ENCODE results near the gene GAPDH. TPM values are rescaled to one million over a fixed set of nuclear protein-coding genes. Genes with fewer than 3 reads are reported as not detected.

The GAPDH gene
- total and polyA plus RNA-seq, 2 donors (not counting 1 experiment from before 2014, with no cell fraction given) = 499 to 951 TPM

- 99% methylated on average over 8 of the region's 8 CpGs for WGBS (ENCODE audit: insufficient coverage)
- ChIA-PET CTCF (no interaction called here), POLR2A (interaction anchor here (0.7 kb wide), 2 partner anchors 9 to 92 kb away, joined by 3 to 4 read pairs; no protein-coding TSS in a partner anchor)
- H3K4me2 ChIP-seq (replicated peaks; ENCODE audit: low read depth, low read length, poor library complexity, severe bottlenecking) = no peak overlapping the region
- DNase-seq (no peak), ATAC-seq (ENCODE audit: low read depth) (no peak)
- Mint-ChIP-seq H3K27me3 (no peaks in the 10 kb centered on the region), H3K4me1 (no peaks in the 10 kb centered on the region), H3K9me3 (ENCODE audit: insufficient read depth) (no peaks in the 10 kb centered on the region), H3K4me3 (no peak overlapping the region), H3K27ac (no peak overlapping the region)
- H3K36me3 ChIP-seq (replicated peaks in 1 of 2; ENCODE audit: control extremely low read depth in 1 of 2, control insufficient read depth in 1 of 2, extremely low read depth in 1 of 2, insufficient read depth in 2 of 2, low read length in 1 of 2) = peaks cover 10 to 77% of the 10 kb centered on the region in 2 experiments
- no peak overlapping the region for H3K4me3 ChIP-seq (ENCODE audit: control extremely low read depth in 1 of 5, extremely low read depth in 1 of 5, insufficient read depth in 1 of 5, low read depth in 2 of 5, low read length in 4 of 5)
- no peak overlapping the region for H3K27ac ChIP-seq (ENCODE audit: low read length in 2 of 2)
- no peaks in the 10 kb centered on the region for H3K4me1 ChIP-seq (ENCODE audit: control insufficient read depth in 2 of 2, insufficient read depth in 2 of 2, low read length in 2 of 2)
- TF ChIP-seq CTCF (IDR thresholded peaks at IDR 0.05) (no peak), EZH2 (IDR thresholded peaks at IDR 0.05; ENCODE audit: borderline replicate concordance, insufficient read depth, low read depth, low read length, poor library complexity, severe bottlenecking) (no peak)
- H3K9me3 ChIP-seq (ENCODE audit: control extremely low read depth in 1 of 3, control insufficient read depth in 2 of 3, insufficient read depth in 1 of 3, low read length in 2 of 3) = no peaks in the 10 kb centered on the region
- H4K20me1 ChIP-seq (ENCODE audit: control insufficient read depth, insufficient read depth, low read length, poor library complexity, severe bottlenecking) = peaks cover 5% of the 10 kb centered on the region
- no peak overlapping the region for H2AFZ ChIP-seq (ENCODE audit: insufficient read depth, low read depth, low read length, poor library complexity, severe bottlenecking)
- no peaks in the 10 kb centered on the region for H3K27me3 ChIP-seq (replicated peaks in 1 of 4; ENCODE audit: control extremely low read depth in 1 of 4, control insufficient read depth in 3 of 4, insufficient read depth in 4 of 4, low read length in 3 of 4)
- no peak overlapping the region for H3K9ac ChIP-seq (ENCODE audit: low read length)
- no peaks in the 10 kb centered on the region for H3K79me2 ChIP-seq (ENCODE audit: control insufficient read depth, insufficient read depth, low read length)
- intact Hi-C loops (cut with micrococcal nuclease) = no loop called here
These were observed 41.3 kb downstream of the GAPDH start for GRCh38 chr12:6575648-6576047.

GRCh38 chr12:6582196-6582595 is 47.9 kb downstream of the GAPDH start:
- Mint-ChIP-seq H3K4me3 (no peak overlapping the region), H3K27me3 (no peaks in the 10 kb centered on the region), H3K9me3 (ENCODE audit: insufficient read depth) (no peaks in the 10 kb centered on the region), H3K27ac (no peak overlapping the region), H3K4me1 (no peaks in the 10 kb centered on the region)
- 92% methylated on average over 2 of the region's 6 CpGs for WGBS (ENCODE audit: insufficient coverage)
- no peak for TF ChIP-seq EZH2 (IDR thresholded peaks at IDR 0.05; ENCODE audit: borderline replicate concordance, insufficient read depth, low read depth, low read length, poor library complexity, severe bottlenecking)
- TF ChIP-seq CTCF (IDR thresholded peaks at IDR 0.05) = peak; percentile 17
- H3K9me3 ChIP-seq (ENCODE audit: control extremely low read depth in 1 of 3, control insufficient read depth in 2 of 3, insufficient read depth in 1 of 3, low read length in 2 of 3) = no peaks in the 10 kb centered on the region
- ChIA-PET CTCF (interaction anchor here (1.0 to 1.6 kb wide), 3 partner anchors 12 to 28 kb away, joined by 3 to 5 read pairs (median 3); no protein-coding TSS in a partner anchor), POLR2A (no interaction called here)
- intact Hi-C loops (cut with micrococcal nuclease) = no loop called here
- ATAC-seq (ENCODE audit: low read depth) (no peak), DNase-seq (no peak)
- no peak overlapping the region for H3K4me3 ChIP-seq (ENCODE audit: control extremely low read depth in 1 of 5, extremely low read depth in 1 of 5, insufficient read depth in 1 of 5, low read depth in 2 of 5, low read length in 4 of 5)
- no peaks in the 10 kb centered on the region for H3K4me1 ChIP-seq (ENCODE audit: control insufficient read depth in 2 of 2, insufficient read depth in 2 of 2, low read length in 2 of 2)
- H4K20me1 ChIP-seq (ENCODE audit: control insufficient read depth, insufficient read depth, low read length, poor library complexity, severe bottlenecking) = peaks cover 25% of the 10 kb centered on the region
- H3K79me2 ChIP-seq (ENCODE audit: control insufficient read depth, insufficient read depth, low read length) = peaks cover 12% of the 10 kb centered on the region
- no peak overlapping the region for H3K27ac ChIP-seq (ENCODE audit: low read length in 2 of 2)
- H2AFZ ChIP-seq (ENCODE audit: insufficient read depth, low read depth, low read length, poor library complexity, severe bottlenecking) = no peak overlapping the region
- H3K9ac ChIP-seq (ENCODE audit: low read length) = no peak overlapping the region
- no peaks in the 10 kb centered on the region for H3K27me3 ChIP-seq (replicated peaks in 1 of 4; ENCODE audit: control extremely low read depth in 1 of 4, control insufficient read depth in 3 of 4, insufficient read depth in 4 of 4, low read length in 3 of 4)
- peaks cover 6 to 88% of the 10 kb centered on the region in 2 experiments for H3K36me3 ChIP-seq (replicated peaks in 1 of 2; ENCODE audit: control extremely low read depth in 1 of 2, control insufficient read depth in 1 of 2, extremely low read depth in 1 of 2, insufficient read depth in 2 of 2, low read length in 1 of 2)
- no peak overlapping the region for H3K4me2 ChIP-seq (replicated peaks; ENCODE audit: low read depth, low read length, poor library complexity, severe bottlenecking)

Data from B cell (primary cell).